C4-2B (cell line): ENCODE data around the gene ZNF688.
A peak's percentile ranks its signal among the peaks of the same experiment; 100 is the strongest.

ENCODE experiments used
- H3K27ac ChIP-seq: fragments of 450-650 bp; 2 replicates; pipeline ENCODE4 v1.5.1; 2017
- ZFX ChIP-seq: fragments of 450-650 bp; IDR thresholded peaks from 2 replicates; pipeline ENCODE4 v1.6.1; 2017
- TF ChIP-seq, protein P1 (sequence below): fragments of 450-650 bp; conservative IDR thresholded peaks from 2 replicates; pipeline ENCODE4 v1.5.1; 2017; ENCODE audit warnings: mild to moderate bottlenecking

ZNF688 gene

DNA sequence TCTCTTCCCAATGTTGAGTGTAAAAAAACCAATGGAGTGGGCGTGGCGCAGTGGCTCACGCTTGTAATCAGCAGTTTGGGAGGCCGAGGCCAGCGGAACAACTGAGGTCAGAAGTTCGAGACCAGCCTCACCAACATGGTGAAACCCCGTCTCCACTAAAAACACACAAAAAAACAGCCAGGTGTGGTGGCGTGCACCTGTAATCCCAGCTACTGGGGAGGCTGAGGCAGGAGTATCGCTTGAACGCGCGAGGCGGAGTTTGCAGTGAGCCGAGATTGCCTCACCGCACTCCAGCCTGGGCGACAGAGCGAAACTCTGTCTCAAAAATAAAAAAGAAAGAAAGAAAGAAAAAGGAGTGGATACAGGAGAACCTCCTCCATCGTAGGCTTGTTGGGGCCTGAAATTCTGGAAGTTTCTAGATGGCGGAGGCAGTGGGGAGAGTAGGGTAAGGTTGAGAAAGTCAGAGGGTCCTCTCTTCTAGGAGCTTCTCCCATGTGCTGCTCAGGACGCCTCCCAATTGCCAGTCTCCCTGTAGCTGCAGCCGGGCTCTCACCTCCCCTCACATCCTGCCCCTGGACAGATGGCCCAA is 12.6 kb downstream of the ZNF688 start:
- no peak for TF ChIP-seq ZFX
- TF ChIP-seq, protein P1, sequence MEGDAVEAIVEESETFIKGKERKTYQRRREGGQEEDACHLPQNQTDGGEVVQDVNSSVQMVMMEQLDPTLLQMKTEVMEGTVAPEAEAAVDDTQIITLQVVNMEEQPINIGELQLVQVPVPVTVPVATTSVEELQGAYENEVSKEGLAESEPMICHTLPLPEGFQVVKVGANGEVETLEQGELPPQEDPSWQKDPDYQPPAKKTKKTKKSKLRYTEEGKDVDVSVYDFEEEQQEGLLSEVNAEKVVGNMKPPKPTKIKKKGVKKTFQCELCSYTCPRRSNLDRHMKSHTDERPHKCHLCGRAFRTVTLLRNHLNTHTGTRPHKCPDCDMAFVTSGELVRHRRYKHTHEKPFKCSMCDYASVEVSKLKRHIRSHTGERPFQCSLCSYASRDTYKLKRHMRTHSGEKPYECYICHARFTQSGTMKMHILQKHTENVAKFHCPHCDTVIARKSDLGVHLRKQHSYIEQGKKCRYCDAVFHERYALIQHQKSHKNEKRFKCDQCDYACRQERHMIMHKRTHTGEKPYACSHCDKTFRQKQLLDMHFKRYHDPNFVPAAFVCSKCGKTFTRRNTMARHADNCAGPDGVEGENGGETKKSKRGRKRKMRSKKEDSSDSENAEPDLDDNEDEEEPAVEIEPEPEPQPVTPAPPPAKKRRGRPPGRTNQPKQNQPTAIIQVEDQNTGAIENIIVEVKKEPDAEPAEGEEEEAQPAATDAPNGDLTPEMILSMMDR: no peak
- H3K27ac ChIP-seq: peak overlapping the region; percentile 94

DNA sequence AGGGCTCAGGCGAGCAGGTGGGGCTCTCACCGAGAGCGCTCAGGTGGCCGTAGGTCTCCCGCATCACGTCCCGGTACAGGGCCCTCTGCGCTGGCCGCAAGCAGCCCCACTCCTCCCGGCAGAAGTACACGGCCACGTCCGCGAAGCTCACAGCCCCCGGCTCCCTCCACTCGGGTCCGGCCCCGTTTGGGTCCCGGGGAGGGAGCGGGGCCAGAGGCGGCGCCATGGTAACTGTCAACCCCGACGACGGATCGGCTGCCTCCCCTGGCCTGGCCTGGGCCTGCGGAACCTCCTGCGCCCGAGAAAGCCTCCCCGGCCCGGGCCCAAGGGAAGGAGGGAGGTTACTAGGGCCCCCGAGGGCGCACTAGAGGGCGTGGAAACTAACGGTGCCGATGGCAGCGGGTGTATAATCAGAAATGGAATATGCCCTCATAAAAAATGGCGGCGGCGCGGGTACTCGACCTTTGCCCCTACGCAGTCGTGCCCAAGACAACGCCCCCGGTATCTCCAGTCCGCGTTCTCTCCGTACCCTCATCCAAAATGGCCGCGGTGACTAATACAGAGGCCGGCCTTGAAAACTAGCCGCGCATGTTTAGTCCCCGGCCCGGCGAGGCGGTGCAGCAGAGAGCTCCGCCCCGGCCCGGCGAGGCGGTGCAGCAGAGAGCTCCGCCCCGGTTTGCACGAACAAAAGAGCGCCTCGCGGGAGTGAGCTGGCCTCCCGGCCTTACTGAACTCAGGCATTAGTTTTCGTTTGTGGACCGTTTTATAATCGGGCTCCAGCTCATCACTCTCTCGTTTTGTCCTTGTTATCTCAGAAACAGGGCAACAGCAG is 13.3 kb downstream of the ZNF688 start, which contains the start of gene ZNF764:
Gene ZNF764 (minus strand): TSS at position 418 of the 832 bp plus-strand sequence. CDS start 192 bp downstream, at position 226.
- peak within 1 kb of the TSS; percentile 94 for H3K27ac ChIP-seq
- peak; percentile 79; the same call in 1 of the 2 replicates for TF ChIP-seq ZFX
- TF ChIP-seq, protein P1: no peak

DNA sequence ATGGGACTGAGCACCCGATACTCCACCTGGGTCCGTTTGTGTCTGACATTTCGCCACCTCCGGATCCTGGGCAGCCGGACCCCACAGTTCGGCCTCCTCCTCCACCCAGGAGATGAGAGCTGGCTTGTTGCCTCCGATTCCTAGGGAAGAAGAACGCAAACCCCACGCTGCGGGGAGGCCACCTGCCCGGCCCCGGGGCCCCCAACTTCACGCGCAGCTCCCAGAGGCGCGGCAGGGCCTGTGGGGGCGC is 13.9 kb downstream of the ZNF688 start:
- no peak for TF ChIP-seq ZFX
- TF ChIP-seq, protein P1: no peak
- H3K27ac ChIP-seq: peak overlapping the region; percentile 94

DNA sequence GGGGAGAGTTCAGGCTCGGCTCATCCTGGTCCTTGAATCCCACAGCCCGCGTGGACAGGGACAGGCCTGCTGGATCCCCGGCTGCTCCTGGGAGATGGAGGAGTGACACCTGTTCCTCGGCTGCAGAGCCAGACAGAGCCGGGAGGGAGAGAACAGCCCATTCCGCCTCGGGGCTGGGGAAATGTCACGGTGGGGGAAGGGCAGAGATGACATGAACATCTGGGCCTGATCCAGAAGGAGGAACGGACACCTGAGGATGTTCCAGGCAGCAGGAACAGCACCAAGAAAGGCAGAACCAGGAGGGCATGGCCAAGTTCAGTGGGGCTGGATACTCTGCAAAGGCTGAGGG is 15.4 kb downstream of the ZNF688 start:
- H3K27ac ChIP-seq: peak overlapping the region; percentile 94; the same call in 1 of the 2 replicates
- TF ChIP-seq, protein P1: no peak
- TF ChIP-seq ZFX: no peak

DNA sequence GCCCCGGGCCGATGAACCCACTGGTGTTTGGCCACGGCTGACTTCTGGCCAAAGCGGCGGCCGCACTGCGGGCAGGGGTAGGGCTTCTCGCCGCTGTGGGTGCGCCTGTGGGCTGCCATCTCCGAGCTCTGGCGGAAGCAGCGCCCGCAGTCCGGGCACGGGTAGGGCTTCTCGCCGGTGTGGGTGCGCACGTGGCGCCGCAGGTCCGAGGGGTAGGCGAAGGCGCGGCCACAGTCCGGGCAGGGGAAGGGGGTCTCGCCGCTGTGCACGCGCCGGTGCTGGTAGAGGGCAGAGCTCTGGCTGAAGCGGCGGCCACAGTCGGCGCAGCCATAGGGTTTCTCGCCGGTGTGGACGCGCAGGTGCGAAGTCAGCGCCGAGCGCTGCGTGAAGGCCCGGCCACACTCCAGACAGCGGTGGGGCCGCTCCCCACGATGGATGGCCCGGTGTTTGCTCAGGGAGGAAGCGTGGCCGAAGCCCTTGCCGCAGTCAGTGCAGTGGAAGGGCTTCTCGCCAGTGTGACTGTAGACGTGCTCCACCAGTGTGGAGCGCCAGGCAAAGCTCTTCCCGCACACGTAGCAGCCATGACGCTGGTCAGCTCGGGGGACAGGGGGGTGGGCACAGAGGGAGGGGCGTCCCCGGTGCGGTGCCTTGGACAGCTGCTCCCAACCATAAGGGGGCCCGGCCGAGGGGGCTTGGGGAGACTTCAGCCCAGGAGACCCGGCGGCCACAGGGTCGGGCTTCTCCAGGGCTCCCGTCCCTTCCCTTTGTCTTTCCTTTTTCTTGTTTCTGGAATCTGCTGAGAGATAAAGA is 16.0 kb downstream of the ZNF688 start:
- peak overlapping the region; percentile 94; the same call in 1 of the 2 replicates for H3K27ac ChIP-seq
- TF ChIP-seq ZFX: no peak
- TF ChIP-seq, protein P1: no peak

DNA sequence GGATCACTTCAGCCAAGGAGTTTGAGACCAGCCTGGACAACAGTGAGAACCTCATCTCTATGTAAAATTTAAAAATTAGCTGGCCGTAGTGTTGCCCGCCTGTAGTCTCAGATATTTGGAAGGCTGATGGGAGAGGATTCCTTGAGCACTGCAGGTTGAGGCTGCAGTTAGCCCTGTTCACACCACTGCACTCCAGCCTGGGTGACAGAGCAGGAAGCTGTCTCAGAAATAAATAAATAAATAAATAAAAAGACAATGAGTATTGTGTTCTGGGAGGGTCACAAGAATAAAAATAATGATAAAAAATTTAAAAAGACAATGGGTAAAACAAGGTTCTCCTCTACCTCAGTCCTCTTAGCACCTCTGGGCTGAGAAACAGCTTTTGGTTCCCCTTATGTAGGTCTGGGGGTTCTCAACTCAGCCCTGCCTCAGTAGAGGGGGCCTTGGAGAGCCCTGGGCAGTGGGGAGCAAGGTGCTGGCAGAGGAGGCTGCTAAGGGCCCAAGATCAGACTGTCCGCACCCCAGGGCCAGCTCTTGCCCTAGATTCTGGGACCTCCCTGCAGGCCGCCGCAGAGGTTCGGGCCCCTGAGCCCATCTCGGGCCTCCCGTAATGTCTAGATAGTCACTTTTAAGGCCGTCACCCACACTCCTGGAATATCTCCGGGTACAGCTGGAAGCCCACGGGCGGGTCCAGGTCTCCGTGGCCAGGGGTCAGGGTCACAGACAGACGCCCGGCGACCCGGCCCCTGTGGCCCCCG is 16.8 kb downstream of the ZNF688 start:
- no peak overlapping the region for H3K27ac ChIP-seq
- TF ChIP-seq ZFX: no peak
- TF ChIP-seq, protein P1: no peak
